A673 (cell line): ENCODE data around the gene KRIT1.

Experiments used
- EZH2 ChIP-seq: fragments of 200-600 bp; sonication (generic); IDR thresholded peaks from 2 replicates; pipeline ENCODE4 v1.6.1; 2017; ENCODE audit warnings: borderline replicate concordance, low read depth, mild to moderate bottlenecking, mixed read lengths, antibody characterized with exemption, low read length; ENCODE audit not compliant: poor library complexity, severe bottlenecking
- TF ChIP-seq, protein P1 (sequence below): fragments of 300-800, 200-600 bp; sonication (generic); conservative IDR thresholded peaks from 2 replicates; pipeline ENCODE4 v1.5.1; 2017; ENCODE audit warnings: low read depth, mild to moderate bottlenecking, antibody characterized with exemption, low read length, moderate library complexity, mixed read lengths

DNA sequence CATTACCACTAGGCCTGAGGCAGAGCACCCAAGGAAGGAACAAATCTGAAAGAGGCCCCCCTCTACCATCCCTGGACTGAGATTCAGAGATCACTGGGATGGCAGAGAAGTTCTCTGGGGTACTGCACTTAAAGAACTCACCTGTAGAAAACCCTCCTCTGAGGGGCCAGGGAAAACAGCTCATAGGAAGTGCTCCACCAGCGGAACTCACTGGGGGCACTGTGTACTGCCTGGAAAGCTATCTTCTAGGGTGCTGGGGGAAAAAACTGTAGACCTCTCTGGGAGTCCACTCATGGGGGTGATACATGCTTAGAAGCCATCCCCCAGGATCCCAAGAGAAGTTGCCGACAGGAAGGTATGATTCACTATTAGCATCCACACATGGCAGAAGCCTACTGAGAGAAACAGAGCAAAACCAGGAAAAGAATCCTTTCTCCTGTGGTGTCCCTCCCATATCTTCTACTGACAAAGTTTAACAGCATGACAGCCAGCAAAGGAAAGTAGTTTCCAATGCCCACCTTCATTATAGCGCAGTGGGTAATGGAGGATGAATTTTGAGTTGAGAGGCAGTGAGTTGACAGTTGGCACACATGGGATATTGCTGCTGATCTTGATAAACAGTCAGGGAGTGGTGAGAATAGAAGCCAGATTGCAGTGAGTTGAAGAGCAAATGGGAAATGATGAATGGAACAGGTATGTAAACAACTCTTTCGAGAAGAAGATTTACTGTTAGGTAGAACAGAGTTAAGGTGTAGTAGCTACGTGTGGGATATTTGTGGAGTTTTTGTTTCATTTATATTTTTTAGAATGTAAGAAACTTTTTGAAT is 20.9 kb upstream of the KRIT1 start:
- TF ChIP-seq, protein P1, sequence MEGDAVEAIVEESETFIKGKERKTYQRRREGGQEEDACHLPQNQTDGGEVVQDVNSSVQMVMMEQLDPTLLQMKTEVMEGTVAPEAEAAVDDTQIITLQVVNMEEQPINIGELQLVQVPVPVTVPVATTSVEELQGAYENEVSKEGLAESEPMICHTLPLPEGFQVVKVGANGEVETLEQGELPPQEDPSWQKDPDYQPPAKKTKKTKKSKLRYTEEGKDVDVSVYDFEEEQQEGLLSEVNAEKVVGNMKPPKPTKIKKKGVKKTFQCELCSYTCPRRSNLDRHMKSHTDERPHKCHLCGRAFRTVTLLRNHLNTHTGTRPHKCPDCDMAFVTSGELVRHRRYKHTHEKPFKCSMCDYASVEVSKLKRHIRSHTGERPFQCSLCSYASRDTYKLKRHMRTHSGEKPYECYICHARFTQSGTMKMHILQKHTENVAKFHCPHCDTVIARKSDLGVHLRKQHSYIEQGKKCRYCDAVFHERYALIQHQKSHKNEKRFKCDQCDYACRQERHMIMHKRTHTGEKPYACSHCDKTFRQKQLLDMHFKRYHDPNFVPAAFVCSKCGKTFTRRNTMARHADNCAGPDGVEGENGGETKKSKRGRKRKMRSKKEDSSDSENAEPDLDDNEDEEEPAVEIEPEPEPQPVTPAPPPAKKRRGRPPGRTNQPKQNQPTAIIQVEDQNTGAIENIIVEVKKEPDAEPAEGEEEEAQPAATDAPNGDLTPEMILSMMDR: no peak
- no peak for TF ChIP-seq EZH2
